ENCODE results near the gene KRT86.

Gene KRT86

GRCh38 chr12:52243856-52244614 is 30.4 kb upstream of the KRT86 start:
- TF ChIP-seq, protein P1, sequence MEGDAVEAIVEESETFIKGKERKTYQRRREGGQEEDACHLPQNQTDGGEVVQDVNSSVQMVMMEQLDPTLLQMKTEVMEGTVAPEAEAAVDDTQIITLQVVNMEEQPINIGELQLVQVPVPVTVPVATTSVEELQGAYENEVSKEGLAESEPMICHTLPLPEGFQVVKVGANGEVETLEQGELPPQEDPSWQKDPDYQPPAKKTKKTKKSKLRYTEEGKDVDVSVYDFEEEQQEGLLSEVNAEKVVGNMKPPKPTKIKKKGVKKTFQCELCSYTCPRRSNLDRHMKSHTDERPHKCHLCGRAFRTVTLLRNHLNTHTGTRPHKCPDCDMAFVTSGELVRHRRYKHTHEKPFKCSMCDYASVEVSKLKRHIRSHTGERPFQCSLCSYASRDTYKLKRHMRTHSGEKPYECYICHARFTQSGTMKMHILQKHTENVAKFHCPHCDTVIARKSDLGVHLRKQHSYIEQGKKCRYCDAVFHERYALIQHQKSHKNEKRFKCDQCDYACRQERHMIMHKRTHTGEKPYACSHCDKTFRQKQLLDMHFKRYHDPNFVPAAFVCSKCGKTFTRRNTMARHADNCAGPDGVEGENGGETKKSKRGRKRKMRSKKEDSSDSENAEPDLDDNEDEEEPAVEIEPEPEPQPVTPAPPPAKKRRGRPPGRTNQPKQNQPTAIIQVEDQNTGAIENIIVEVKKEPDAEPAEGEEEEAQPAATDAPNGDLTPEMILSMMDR (IDR thresholded peaks at IDR 0.05; ENCODE audit: low read depth, low read length), result no peak
- H3K4me3 ChIP-seq (replicated peaks in 1 of 2; ENCODE audit: low read depth in 2 of 2, low read length in 2 of 2), result peak overlapping the region in 1 of 2 donors; percentile 44
- DNase-seq (ENCODE audit: low read depth in 2 of 2), result peak; percentile 91 to 97

DNA sequence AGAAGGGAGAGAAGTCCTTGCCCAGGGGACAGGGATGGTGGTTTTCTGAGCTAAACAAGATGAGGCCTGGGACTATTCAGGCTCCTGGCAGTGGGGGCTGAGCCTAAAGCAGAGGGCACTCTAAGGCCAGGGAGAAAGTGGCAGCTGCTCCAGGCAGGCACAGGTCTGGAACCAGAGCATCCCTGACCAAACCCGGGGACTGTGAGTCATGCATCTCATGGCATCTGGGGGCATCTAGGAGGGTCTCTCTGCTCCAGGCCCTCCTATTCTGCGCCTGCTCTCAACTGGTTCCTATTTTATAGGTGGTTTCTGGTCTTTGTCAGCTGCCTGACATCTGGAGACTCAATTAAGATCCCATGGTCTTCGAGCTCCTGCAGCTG is 29.8 kb upstream of the KRT86 start:
- TF ChIP-seq, protein P1 (IDR thresholded peaks at IDR 0.05; ENCODE audit: low read depth, low read length), result no peak

DNA sequence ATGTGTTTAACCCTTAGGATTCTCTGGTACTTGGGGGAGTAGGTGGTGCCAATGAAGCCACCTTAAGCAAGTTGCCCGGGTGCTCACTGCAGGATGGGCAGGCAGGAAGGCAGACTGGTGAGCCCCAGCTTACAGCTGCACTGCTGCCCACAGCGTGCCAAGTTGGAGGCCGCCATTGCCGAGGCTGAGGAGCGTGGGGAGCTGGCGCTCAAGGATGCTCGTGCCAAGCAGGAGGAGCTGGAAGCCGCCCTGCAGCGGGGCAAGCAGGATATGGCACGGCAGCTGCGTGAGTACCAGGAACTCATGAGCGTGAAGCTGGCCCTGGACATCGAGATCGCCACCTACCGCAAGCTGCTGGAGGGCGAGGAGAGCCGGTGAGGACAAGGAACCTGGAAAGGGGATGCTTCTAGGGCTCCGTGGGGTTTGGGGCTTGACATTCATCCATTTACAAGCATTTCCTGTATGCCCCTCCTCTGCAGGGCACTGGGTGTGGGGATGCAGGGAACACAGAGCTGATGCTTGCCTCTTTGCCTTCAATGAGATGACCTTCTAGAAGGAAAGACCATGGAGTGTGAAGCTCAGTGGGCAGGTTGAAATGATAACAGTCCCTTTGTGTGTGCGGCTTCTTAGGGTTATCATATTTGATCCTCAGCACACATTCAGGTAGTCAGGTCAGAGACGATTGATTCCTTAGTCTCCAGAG is 29.0 kb upstream of the KRT86 start:
- peak overlapping the region in 1 of 2 donors; percentile 28 for H3K4me3 ChIP-seq (replicated peaks in 1 of 2; ENCODE audit: low read depth in 2 of 2, low read length in 2 of 2)
- no peak for DNase-seq (ENCODE audit: low read depth in 2 of 2)
- TF ChIP-seq, protein P1 (IDR thresholded peaks at IDR 0.05; ENCODE audit: low read depth, low read length), result no peak

More for the DNA sequence above, 29.8 kb upstream of the KRT86 start:
- peak overlapping the region in 1 of 2 donors; percentile 44 for H3K4me3 ChIP-seq (replicated peaks in 1 of 2; ENCODE audit: low read depth in 2 of 2, low read length in 2 of 2)
- DNase-seq (ENCODE audit: low read depth in 2 of 2), result no peak

DNA sequence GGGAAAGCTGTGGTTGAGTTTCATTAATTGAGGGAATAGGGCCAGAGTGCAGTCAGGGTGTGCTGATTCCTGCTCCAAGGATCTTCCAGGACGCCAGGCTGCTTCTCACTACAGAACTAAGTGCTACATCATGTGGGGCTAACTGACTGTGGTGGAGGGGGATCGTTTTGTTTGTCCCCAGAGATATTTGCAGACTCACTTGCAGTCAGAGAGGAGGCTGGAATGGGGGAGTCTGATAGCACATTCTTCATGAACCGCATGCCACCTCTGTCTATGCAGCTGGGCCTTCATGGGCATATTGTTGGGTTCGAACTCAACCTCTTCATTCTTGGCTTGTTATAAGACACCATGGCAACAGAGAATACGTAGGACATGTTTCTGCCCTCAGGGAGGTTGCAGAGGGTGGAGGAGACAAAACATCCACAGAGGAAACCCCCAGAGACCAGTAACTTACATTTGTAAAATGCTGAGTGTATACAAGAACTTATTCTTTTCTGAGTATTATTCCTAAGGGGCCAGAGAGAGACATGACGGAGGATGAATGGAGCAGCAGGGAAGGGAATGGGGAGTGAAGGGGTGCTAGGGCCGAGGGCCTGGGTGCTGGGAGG is 28.4 kb upstream of the KRT86 start:
- no peak for DNase-seq (ENCODE audit: low read depth in 2 of 2)
- peak overlapping the region in 1 of 2 donors; percentile 7 for H3K4me3 ChIP-seq (replicated peaks in 1 of 2; ENCODE audit: low read depth in 2 of 2, low read length in 2 of 2)
- TF ChIP-seq, protein P1 (IDR thresholded peaks at IDR 0.05; ENCODE audit: low read depth, low read length), result no peak

- no peak for DNase-seq (ENCODE audit: low read depth in 2 of 2)
- TF ChIP-seq, protein P1 (IDR thresholded peaks at IDR 0.05; ENCODE audit: low read depth, low read length), result no peak
- H3K4me3 ChIP-seq (replicated peaks in 1 of 2; ENCODE audit: low read depth in 2 of 2, low read length in 2 of 2), result peak overlapping the region in 1 of 2 donors; percentile 13
Measured at GRCh38 chr12:52246720-52247621, 27.5 kb upstream of the KRT86 start.
